ENCODE results near the gene SIMC1.

The SIMC1 gene

DNA sequence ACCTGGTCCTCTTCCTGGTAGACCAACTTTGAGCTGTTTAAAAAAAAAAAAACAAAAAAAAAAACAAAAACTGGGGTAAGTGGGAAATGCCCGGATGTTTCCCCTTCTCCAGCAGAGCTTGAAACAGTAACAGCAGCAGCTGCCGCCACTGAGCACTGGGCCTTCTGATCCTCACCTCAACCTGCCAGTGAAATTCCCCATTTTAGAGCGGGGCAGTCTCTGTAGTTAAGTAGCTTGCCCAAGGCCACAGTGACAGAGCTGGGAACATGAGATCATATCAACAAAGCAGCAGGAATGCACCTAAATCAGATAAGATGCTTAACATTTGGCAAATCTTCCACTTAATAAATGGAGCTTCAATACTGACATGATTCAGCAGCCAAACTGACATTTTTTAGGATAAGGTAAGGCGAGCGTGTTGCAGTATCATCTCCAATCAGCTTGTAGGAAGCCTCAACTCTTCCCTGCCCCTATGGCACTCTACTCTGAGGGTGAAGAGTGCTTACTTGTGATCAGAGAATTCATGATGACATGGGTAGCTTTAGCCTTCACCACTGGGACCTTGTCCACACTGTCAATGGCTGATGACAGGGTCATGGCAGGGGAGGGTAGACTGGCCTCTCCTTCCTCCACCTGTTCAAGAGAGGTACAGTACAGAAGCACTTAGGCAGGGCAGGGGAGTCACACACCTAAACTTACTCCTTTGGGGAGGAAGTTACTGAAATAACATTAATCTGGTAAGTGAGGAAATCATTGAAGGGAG is 114.1 kb downstream of the SIMC1 start:
- Mint-ChIP-seq H3K4me1 (ENCODE audit: low read depth in 2 of 2) (peaks cover 19 to 46% of the 10 kb centered on the region in 2 donors), H3K4me3 (no peak overlapping the region), H3K27me3 (no peaks in the 10 kb centered on the region), H3K9me3 (no peaks in the 10 kb centered on the region), H3K27ac (peak overlapping the region; percentile 62 to 69), H3K36me3 (ENCODE audit: insufficient read depth) (peaks cover 84% of the 10 kb centered on the region)
- DNase-seq: no peak
- ATAC-seq (replicated peaks): no peak

DNA sequence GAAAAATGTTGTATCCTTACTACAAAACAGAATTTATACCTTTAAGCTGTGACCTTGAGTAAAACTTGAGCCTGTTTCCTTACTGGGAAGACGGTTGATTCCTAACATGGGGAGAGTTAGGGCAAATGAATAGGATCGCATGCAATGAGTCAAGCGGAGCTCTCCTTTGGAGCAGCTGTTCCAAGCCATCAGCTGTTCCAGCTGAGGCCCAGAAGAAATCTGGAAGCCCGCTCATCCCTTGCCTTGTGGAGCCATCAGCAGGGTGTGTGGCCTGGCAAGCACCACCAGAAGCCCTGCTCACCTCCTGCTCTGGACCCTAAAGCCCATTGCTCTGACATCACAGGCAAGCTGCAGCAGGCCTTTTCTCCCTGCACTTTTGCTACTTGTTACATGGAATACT is 115.3 kb downstream of the SIMC1 start:
- H3K36me3 Mint-ChIP-seq (ENCODE audit: insufficient read depth): peaks cover 84% of the 10 kb centered on the region
- H3K4me3 Mint-ChIP-seq: no peak overlapping the region
- ATAC-seq (replicated peaks) (no peak), DNase-seq (no peak)
- H3K4me1 Mint-ChIP-seq (ENCODE audit: low read depth in 2 of 2): peaks cover 23 to 54% of the 10 kb centered on the region in 2 donors
- no peaks in the 10 kb centered on the region for H3K9me3 Mint-ChIP-seq
- H3K27me3 Mint-ChIP-seq: no peaks in the 10 kb centered on the region
- peak overlapping the region in 1 of 2 donors; percentile 62 for H3K27ac Mint-ChIP-seq

- no peaks in the 10 kb centered on the region for H3K9me3 Mint-ChIP-seq
- no peak for ATAC-seq (replicated peaks)
- no peak overlapping the region for H3K27ac Mint-ChIP-seq
- H3K36me3 Mint-ChIP-seq (ENCODE audit: insufficient read depth): peaks cover 75% of the 10 kb centered on the region
- H3K27me3 Mint-ChIP-seq: no peaks in the 10 kb centered on the region
- H3K4me3 Mint-ChIP-seq: no peak overlapping the region
- DNase-seq: no peak
- peaks cover 20 to 45% of the 10 kb centered on the region in 2 donors for H3K4me1 Mint-ChIP-seq (ENCODE audit: low read depth in 2 of 2)
Measured at GRCh38 chr5:176355400-176356178, 117.4 kb downstream of the SIMC1 start.

GRCh38 chr5:176356179-176356566 is 117.9 kb downstream of the SIMC1 start:
- Mint-ChIP-seq H3K4me1 (ENCODE audit: low read depth in 2 of 2) (peaks cover 21 to 45% of the 10 kb centered on the region in 2 donors), H3K27me3 (no peaks in the 10 kb centered on the region), H3K27ac (no peak overlapping the region), H3K36me3 (ENCODE audit: insufficient read depth) (peaks cover 73% of the 10 kb centered on the region), H3K4me3 (no peak overlapping the region), H3K9me3 (no peaks in the 10 kb centered on the region)
- DNase-seq: no peak
- ATAC-seq (replicated peaks): no peak

- Mint-ChIP-seq H3K4me3 (peak overlapping the region; percentile 50 to 52), H3K9me3 (no peaks in the 10 kb centered on the region), H3K36me3 (ENCODE audit: insufficient read depth) (peaks cover 54% of the 10 kb centered on the region), H3K27me3 (no peaks in the 10 kb centered on the region), H3K4me1 (ENCODE audit: low read depth in 2 of 2) (peaks cover 24 to 32% of the 10 kb centered on the region in 2 donors), H3K27ac (peak overlapping the region in 1 of 2 donors; percentile 23)
- ATAC-seq (replicated peaks) (no peak), DNase-seq (no peak)
Measured at GRCh38 chr5:176359658-176360057, 121.4 kb downstream of the SIMC1 start.

DNA sequence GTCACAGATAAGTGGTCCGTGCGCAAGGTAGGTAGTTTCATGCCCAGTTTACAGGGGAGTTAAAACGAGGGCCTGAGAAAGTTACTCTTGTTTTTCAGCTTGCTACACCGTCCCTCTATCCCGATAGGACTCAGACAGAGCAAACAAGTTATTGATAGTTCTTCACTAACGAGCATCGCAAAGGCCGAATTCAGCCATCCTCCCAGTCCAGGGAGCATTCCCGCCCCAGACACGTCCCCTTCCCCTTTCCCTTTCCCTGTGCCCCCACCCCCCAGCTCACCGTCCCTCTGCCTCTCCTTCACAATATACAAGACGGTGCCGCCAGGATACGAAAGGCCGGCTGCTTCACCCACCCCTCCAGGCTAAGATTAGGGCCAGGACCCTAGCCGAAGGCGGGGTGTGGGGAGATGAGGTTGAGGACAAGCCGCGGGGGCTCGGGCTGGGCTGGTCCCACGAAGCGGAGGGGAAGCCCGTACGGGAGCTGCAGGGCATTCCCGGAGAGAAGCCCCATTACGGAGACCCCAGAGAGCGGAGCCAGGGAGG is 122.7 kb downstream of the SIMC1 start:
- ATAC-seq (replicated peaks) (no peak), DNase-seq (peak in 1 of 3 experiments; percentile 3)
- H3K27me3 Mint-ChIP-seq: no peaks in the 10 kb centered on the region
- peaks cover 22 to 24% of the 10 kb centered on the region in 2 donors for H3K4me1 Mint-ChIP-seq (ENCODE audit: low read depth in 2 of 2)
- H3K4me3 Mint-ChIP-seq: peak overlapping the region; percentile 93 to 94
- peak overlapping the region; percentile 85 to 94 for H3K27ac Mint-ChIP-seq
- peaks cover 41% of the 10 kb centered on the region for H3K36me3 Mint-ChIP-seq (ENCODE audit: insufficient read depth)
- H3K9me3 Mint-ChIP-seq: no peaks in the 10 kb centered on the region

DNA sequence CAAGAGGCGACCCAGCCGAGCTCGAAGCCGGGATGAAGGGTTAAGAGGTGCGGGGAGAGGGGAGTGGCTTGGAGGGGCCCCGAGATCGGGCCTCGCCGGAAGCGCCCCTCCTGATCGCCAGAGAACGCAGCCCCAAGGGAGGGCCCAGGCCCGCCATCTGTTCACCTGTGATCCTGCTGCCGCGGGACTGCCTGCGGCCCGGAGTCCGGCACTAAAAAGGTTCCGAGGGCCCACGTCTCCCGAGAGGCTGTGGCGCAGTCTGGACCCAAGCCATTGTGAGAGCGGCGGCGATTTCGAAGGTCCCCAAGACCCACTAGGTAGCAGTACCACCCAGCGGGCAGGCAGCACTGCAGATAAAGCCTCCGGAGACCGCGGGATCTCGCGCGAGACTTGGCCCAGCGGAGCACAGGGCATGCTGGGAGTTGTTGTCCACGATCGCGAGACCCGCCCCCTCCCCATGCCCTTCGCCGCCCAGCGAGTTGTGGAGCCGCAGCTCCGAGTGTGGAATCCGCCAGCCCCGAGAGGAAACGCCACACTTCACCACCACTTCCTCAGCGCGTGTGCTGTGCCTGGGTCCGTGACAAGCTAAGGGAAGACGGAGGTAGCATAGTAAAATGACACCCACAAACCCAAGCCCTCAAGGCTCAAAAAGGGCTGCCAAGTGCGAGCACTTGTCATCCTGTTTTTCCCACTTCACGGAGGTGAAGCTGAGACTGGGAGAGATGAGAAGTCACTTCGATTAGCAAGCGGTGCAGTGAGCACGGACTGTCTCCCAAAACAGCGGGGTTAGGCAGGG is 123.4 kb downstream of the SIMC1 start, which contains the start of gene KIAA1191:
Gene KIAA1191, minus strand, starts transcription at position 328 of the 796 bp plus-strand sequence. CDS start 2,256 bp downstream, outside the sequence.
- Mint-ChIP-seq H3K9me3 (no peaks in the 10 kb centered on the region), H3K36me3 (ENCODE audit: insufficient read depth) (peaks cover 46% of the 10 kb centered on the region), H3K4me3 (peak within 1 kb of the TSS; percentile 93 to 94), H3K4me1 (ENCODE audit: low read depth in 2 of 2) (peaks cover 22% of the 10 kb centered on the region in 2 donors), H3K27ac (peak within 1 kb of the TSS; percentile 85 to 94), H3K27me3 (no peaks in the 10 kb centered on the region)
- ATAC-seq (replicated peaks) (peak; percentile 88), DNase-seq (peak; percentile 90 to 94 (median 92))

DNA sequence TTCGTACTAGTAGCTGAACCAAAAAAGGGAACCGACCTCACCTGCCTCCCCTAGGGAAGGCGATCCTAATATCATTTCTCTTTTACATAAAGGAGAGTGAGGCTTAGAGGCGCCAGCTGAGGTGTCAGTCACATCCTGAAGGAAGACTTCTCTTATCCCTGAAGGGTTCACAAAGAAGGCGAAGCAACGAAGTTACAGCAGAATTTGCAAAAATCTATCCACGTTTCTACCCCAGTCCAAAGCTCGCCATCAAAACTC is 123.9 kb downstream of the SIMC1 start:
- no peak for ATAC-seq (replicated peaks)
- Mint-ChIP-seq H3K27ac (peak overlapping the region; percentile 85 to 94), H3K27me3 (no peaks in the 10 kb centered on the region), H3K9me3 (no peaks in the 10 kb centered on the region), H3K4me1 (ENCODE audit: low read depth in 2 of 2) (peaks cover 19 to 22% of the 10 kb centered on the region in 2 donors), H3K4me3 (peak overlapping the region; percentile 93 to 94), H3K36me3 (ENCODE audit: insufficient read depth) (peaks cover 43% of the 10 kb centered on the region)
- no peak for DNase-seq

DNA sequence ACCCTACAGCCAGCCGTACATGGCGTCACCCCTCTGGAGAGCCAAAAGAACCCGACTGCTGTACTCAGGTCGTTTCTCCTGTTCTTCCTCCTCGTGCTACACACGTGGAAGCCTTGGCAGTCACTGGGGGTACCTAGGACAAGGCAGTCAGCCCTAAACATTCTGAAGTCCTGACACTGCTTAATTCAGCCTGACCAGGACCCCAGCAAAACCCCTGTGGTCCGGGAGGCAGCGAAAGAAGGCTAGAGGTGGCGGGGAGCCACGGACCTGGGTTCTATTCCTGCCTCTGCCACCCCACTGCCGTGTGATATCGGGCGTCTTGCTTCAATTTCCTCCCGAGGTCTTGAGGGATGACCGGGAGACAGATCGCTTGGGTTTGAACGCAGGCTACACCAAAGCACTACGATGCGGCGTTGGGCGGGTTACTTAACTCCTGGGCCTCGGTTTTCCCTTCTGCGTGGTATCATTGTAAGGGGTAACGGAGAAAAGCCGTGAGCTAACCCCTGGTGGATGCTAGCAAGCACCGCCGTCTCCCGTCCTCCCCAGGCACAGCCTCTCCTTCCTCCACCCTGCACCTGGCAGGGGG is 126.6 kb downstream of the SIMC1 start:
- DNase-seq: no peak
- no peaks in the 10 kb centered on the region for H3K27me3 Mint-ChIP-seq
- peak overlapping the region; percentile 67 to 69 for H3K4me3 Mint-ChIP-seq
- H3K9me3 Mint-ChIP-seq: no peaks in the 10 kb centered on the region
- H3K4me1 Mint-ChIP-seq (ENCODE audit: low read depth in 2 of 2): peaks cover 7 to 17% of the 10 kb centered on the region in 2 donors
- H3K27ac Mint-ChIP-seq: peak overlapping the region in 1 of 2 donors; percentile 63
- no peak for ATAC-seq (replicated peaks)
- peaks cover 26% of the 10 kb centered on the region for H3K36me3 Mint-ChIP-seq (ENCODE audit: insufficient read depth)

GRCh38 chr5:176365351-176366231 is 127.4 kb downstream of the SIMC1 start, which contains the start of gene ARL10:
ARL10 (plus strand) TSS chr5:176365487; CDS start chr5:176365564, 77 bp downstream.
- peak; percentile 6 for ATAC-seq (replicated peaks)
- H3K9me3 Mint-ChIP-seq: no peaks in the 10 kb centered on the region
- peak; percentile 17 to 22 (median 21) for DNase-seq
- H3K4me1 Mint-ChIP-seq (ENCODE audit: low read depth in 2 of 2): peaks cover 7 to 17% of the 10 kb centered on the region in 2 donors
- H3K27me3 Mint-ChIP-seq: no peaks in the 10 kb centered on the region
- peak within 1 kb of the TSS in 1 of 2 donors; percentile 63 for H3K27ac Mint-ChIP-seq
- H3K36me3 Mint-ChIP-seq (ENCODE audit: insufficient read depth): peaks cover 33% of the 10 kb centered on the region
- peak within 1 kb of the TSS; percentile 78 to 83 for H3K4me3 Mint-ChIP-seq

DNA sequence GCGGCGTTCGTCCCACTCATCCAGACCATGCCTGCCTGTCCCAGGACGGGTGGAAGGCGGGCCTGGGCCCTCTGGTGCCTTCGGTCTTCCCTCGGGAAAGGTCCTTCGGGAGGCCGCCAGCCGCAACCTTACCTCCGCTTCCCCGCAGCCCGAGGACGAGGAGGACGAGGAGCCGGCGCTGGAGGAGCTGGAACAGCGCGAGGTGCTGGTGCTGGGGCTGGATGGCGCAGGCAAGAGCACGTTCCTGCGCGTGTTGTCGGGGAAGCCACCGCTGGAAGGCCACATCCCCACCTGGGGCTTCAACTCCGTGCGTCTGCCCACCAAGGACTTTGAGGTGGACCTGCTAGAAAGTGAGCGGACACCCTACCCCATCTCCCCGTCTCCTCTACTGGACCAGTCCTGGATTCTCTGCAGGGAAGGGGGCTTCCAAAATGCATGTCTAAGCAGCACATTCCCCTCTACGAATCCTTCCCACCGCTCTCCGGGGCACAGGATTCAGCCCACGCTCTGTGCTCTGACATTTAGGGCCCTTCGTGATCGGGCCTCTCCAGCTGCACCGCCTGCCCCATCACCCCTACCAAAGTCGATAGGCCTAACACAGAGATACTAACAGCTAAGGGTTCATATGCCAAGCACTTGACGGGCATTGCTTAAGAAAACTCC is 128.1 kb downstream of the SIMC1 start:
- Mint-ChIP-seq H3K27ac (peak overlapping the region in 1 of 2 donors; percentile 69), H3K9me3 (no peaks in the 10 kb centered on the region), H3K36me3 (ENCODE audit: insufficient read depth) (peaks cover 30% of the 10 kb centered on the region), H3K27me3 (no peaks in the 10 kb centered on the region), H3K4me1 (ENCODE audit: low read depth in 2 of 2) (peaks cover 7 to 16% of the 10 kb centered on the region in 2 donors), H3K4me3 (peak overlapping the region; percentile 78 to 83)
- ATAC-seq (replicated peaks) (no peak), DNase-seq (no peak)

Measured in effector memory CD8-positive, alpha-beta T cell (primary cell).